H1 (cell line): ENCODE results near the gene RAB38. TPM values are rescaled to one million over a fixed set of nuclear protein-coding genes. Genes with fewer than 3 reads are reported as not detected.

Experiments used
- CHD1 ChIP-seq: IDR thresholded peaks from 2 replicates; pipeline ENCODE4 v1.6.1; 2012; ENCODE audit warnings: low read depth, low read length, improper control_type of control experiment
- GTF2F1 ChIP-seq: IDR thresholded peaks from 2 replicates; pipeline ENCODE4 v1.6.1; 2012; ENCODE audit warnings: low read depth, low read length, improper control_type of control experiment, borderline replicate concordance
- HDAC6 ChIP-seq: IDR thresholded peaks from one replicate; pipeline ENCODE4 v1.7.1; 2012; ENCODE audit warnings: low read depth, mild to moderate bottlenecking, inconsistent platforms, low read length, moderate library complexity
- JUND ChIP-seq: IDR thresholded peaks from 2 replicates; pipeline ENCODE4 v1.6.1; 2011; ENCODE audit warnings: mild to moderate bottlenecking, improper control_type of control experiment, low read length
- SRF ChIP-seq: IDR thresholded peaks from 2 replicates; pipeline ENCODE4 v1.6.1; 2011; ENCODE audit warnings: mild to moderate bottlenecking, low read depth, low read length, moderate library complexity
- TAF1 ChIP-seq: IDR thresholded peaks from 2 replicates; pipeline ENCODE4 v1.6.1; 2011; ENCODE audit warnings: mild to moderate bottlenecking, low read depth, low read length
- polyA plus RNA-seq, 7 experiments: library from polyadenylated mRNA; depleted of rRNA in 3 of 7; stranded (reverse) in 5 of 7; unstranded in 2 of 7; fragments of >200 nt in 5 of 7; fragments of 200-250 nt in 2 of 7; gene quantifications; 1 replicate in 5 of 7; 2 replicates in 1 of 7; 4 replicates in 1 of 7; pipeline versions ENCODE4 v1.2.1 to v1.2.3, GENCODE V29; 2011 to 2013; ENCODE audit warnings: missing spikeins in 2 of 7, mixed read lengths in 2 of 7
- total RNA-seq: library from RNA; stranded (reverse); fragmentation: NEBNext Ultra II Directional; extraction: Animal tissue kit (Norgen Biotek cat#: 25700); gene quantifications from 2 replicates; pipeline ENCODE4 v1.2.1, GENCODE V29; 2021
- TF ChIP-seq, protein P1 (sequence below): fragments of 300-600 bp; sonication (generic); IDR thresholded peaks from 2 replicates; pipeline ENCODE4 v1.7.1; 2012; ENCODE audit warnings: low read length, moderate library complexity, mild to moderate bottlenecking, inconsistent platforms; ENCODE audit not compliant: insufficient replicate concordance
- TF ChIP-seq, protein P2 (sequence below): IDR thresholded peaks from 2 replicates; pipeline ENCODE4 v1.6.1; 2012; ENCODE audit warnings: inconsistent platforms

RAB38 gene
- total and polyA plus RNA-seq, 2 of the 8 experiments (the other 6 are each of a cell fraction or from before 2014, with no cell fraction given) = 15.4 to 16.5 TPM

DNA sequence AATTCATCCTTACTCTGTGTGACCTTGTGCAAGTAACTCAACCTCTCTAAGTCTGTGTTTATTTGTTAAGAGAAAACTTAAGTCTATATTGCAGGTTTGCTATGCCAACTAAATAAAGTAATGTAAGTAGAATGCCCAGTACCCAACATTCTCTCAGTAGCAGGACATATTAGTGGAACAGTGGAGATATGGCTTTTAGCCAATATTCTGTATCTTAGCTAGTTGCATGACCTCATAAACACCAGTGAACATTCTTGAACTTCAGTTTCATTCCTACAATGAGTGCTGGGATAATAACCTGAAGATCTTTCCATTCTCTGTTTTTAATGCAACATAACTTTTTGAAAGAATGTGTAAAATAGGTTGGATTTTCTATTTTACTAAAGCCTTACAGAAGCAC, 77.0 kb downstream of the RAB38 start (continued):
- TF ChIP-seq, protein P1, sequence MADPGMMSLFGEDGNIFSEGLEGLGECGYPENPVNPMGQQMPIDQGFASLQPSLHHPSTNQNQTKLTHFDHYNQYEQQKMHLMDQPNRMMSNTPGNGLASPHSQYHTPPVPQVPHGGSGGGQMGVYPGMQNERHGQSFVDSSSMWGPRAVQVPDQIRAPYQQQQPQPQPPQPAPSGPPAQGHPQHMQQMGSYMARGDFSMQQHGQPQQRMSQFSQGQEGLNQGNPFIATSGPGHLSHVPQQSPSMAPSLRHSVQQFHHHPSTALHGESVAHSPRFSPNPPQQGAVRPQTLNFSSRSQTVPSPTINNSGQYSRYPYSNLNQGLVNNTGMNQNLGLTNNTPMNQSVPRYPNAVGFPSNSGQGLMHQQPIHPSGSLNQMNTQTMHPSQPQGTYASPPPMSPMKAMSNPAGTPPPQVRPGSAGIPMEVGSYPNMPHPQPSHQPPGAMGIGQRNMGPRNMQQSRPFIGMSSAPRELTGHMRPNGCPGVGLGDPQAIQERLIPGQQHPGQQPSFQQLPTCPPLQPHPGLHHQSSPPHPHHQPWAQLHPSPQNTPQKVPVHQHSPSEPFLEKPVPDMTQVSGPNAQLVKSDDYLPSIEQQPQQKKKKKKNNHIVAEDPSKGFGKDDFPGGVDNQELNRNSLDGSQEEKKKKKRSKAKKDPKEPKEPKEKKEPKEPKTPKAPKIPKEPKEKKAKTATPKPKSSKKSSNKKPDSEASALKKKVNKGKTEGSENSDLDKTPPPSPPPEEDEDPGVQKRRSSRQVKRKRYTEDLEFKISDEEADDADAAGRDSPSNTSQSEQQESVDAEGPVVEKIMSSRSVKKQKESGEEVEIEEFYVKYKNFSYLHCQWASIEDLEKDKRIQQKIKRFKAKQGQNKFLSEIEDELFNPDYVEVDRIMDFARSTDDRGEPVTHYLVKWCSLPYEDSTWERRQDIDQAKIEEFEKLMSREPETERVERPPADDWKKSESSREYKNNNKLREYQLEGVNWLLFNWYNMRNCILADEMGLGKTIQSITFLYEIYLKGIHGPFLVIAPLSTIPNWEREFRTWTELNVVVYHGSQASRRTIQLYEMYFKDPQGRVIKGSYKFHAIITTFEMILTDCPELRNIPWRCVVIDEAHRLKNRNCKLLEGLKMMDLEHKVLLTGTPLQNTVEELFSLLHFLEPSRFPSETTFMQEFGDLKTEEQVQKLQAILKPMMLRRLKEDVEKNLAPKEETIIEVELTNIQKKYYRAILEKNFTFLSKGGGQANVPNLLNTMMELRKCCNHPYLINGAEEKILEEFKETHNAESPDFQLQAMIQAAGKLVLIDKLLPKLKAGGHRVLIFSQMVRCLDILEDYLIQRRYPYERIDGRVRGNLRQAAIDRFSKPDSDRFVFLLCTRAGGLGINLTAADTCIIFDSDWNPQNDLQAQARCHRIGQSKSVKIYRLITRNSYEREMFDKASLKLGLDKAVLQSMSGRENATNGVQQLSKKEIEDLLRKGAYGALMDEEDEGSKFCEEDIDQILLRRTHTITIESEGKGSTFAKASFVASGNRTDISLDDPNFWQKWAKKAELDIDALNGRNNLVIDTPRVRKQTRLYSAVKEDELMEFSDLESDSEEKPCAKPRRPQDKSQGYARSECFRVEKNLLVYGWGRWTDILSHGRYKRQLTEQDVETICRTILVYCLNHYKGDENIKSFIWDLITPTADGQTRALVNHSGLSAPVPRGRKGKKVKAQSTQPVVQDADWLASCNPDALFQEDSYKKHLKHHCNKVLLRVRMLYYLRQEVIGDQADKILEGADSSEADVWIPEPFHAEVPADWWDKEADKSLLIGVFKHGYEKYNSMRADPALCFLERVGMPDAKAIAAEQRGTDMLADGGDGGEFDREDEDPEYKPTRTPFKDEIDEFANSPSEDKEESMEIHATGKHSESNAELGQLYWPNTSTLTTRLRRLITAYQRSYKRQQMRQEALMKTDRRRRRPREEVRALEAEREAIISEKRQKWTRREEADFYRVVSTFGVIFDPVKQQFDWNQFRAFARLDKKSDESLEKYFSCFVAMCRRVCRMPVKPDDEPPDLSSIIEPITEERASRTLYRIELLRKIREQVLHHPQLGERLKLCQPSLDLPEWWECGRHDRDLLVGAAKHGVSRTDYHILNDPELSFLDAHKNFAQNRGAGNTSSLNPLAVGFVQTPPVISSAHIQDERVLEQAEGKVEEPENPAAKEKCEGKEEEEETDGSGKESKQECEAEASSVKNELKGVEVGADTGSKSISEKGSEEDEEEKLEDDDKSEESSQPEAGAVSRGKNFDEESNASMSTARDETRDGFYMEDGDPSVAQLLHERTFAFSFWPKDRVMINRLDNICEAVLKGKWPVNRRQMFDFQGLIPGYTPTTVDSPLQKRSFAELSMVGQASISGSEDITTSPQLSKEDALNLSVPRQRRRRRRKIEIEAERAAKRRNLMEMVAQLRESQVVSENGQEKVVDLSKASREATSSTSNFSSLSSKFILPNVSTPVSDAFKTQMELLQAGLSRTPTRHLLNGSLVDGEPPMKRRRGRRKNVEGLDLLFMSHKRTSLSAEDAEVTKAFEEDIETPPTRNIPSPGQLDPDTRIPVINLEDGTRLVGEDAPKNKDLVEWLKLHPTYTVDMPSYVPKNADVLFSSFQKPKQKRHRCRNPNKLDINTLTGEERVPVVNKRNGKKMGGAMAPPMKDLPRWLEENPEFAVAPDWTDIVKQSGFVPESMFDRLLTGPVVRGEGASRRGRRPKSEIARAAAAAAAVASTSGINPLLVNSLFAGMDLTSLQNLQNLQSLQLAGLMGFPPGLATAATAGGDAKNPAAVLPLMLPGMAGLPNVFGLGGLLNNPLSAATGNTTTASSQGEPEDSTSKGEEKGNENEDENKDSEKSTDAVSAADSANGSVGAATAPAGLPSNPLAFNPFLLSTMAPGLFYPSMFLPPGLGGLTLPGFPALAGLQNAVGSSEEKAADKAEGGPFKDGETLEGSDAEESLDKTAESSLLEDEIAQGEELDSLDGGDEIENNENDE = no peak
- no peak for TF ChIP-seq JUND
- no peak for TF ChIP-seq GTF2F1
- no peak for TF ChIP-seq SRF
- no peak for TF ChIP-seq CHD1
- TF ChIP-seq HDAC6 = no peak
- TF ChIP-seq, protein P2, sequence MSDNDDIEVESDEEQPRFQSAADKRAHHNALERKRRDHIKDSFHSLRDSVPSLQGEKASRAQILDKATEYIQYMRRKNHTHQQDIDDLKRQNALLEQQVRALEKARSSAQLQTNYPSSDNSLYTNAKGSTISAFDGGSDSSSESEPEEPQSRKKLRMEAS = no peak
- TF ChIP-seq TAF1 = no peak
